GM21381 (cell line): Measurements from ENCODE around the gene PILRA.
"Not testable (repeated sequence)": the region's sequence is repeated elsewhere in the genome, so short reads cannot be mapped to it uniquely, and the experiment has no call there.

Experiments
- ATAC-seq: cut with Tn5 transposase; IDR thresholded peaks from one replicate; pipeline ENCODE4 v1.9.1; 2021; ENCODE audit warnings: mild to moderate bottlenecking, moderate library complexity; ENCODE audit not compliant: unreplicated experiment

PILRA gene

DNA sequence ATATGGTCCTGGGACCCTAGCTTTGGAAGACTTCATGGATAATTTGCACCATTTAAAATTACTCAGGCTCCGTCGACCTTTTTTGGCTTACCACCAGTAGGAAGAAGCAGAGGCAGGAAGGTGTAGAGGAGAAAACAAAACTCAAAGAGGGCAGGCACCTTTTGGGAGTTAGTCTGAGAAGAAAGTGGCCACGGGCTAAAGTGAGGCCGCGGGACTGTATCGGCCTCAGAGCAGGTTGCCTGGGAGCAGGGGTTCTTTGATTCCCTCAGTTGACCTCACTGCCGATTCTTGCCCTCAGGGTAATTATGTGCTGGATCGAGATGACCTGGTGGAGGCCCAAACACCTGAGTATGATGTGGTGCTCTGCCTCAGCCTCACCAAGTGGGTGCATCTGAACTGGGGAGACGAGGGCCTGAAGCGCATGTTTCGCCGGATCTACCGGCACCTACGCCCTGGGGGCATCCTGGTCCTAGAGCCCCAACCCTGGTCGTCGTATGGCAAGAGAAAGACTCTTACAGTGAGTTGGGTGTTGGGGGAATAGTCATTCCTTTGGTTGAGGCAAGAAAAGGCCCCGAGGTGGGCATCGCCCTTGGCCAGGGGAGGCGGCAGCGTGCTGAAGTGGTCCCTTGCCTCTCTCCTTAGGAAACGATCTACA is 59.5 kb downstream of the PILRA start:
- no peak for ATAC-seq

GRCh38 chr7:100433276-100433591 is 59.9 kb downstream of the PILRA start:
- no peak for ATAC-seq

- ATAC-seq: no peak
Measured at GRCh38 chr7:100433592-100434296, 60.5 kb downstream of the PILRA start.

DNA sequence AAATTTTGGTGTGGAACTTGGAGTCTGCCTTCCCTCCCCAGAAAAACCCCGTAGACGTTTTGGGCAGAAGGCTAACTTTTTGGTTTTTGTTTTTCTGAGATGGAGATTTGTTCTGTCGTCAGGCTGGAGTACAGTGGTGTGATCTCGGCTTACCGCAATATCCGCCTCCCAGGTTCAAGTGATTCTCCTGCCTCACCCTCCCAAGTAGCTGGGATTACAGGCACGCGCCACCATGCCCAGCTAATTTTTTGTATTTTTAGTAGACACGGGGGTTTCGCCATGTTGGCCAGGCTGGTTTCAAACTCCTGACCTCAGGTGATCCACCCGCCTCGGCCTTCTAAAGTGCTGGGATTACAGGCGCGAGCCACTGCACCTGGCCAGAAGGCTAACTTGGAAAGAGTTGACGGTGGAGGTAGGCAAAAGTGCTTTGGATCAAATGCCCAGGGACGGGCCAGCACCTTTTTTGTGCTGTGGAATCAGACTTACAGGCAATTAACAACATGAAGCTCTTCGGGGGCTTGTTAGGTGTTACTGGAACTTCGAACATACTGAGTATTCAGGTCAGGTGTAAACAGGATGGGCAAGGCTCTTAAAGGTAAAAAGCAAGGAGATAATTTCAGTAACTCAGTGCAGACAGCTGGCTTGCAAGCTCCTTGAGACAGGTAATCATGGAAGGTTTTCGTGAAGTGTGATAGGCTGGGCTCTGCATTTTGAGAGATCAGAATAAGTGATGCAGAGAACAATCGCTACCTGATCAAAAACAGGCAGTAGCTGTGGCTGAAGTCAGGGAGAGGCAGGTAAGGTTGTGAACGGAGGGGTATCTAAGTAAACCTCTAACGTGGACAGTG is 61.2 kb downstream of the PILRA start:
- ATAC-seq: no peak

GRCh38 chr7:100435401-100436304 is 62.4 kb downstream of the PILRA start:
- ATAC-seq: peak; percentile 24

GRCh38 chr7:100437150-100438100 is 64.1 kb downstream of the PILRA start:
- ATAC-seq: no peak

- no peak for ATAC-seq
Measured at GRCh38 chr7:100438172-100438571, 64.9 kb downstream of the PILRA start.

- ATAC-seq: not testable (repeated sequence)
Measured at GRCh38 chr7:100438731-100439130, 65.4 kb downstream of the PILRA start.

GRCh38 chr7:100439244-100439643 is 66.0 kb downstream of the PILRA start:
- not testable (repeated sequence) for ATAC-seq

DNA sequence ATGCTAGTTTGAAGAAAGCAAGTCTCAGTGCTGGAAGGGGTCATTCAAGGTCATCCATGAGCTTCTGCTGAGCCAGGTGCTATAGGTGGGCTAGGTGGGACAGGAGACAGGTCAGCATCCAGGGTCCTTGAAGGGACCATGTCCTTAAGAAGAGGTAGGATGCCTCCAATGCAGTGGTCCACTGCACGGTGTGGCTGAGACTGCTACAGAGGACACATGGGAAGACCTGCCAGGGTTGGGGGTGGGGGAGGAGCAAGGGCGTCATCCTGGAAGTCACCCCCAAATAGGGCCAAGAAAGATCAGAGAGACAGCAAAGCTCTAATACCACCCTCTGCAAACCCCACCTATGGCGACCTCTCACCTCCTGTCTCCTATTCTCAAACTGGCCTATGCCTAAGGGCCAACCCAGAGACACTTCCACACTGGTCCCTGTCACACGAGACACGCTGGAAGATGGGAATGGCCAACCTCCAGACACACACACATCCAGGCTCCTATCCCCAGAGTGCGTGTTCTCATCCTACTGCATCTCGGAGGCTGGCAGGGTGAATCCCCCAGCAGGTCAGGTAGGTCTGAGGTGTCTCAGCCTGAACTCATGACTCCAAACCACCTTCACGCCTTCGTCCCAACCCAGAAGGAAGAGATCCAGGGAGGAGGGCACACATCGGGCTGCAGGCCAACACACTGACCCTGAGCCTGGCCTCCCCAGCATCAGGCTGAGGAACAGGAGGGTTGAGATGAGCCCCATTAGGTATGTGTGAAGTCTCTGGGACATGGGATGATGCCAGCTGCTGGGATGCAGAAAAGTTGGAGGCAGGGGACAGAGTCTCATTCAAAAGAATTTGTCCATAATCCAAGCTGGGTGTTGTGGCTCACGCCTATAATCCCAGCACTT is 68.6 kb downstream of the PILRA start:
- no peak for ATAC-seq

- no peak for ATAC-seq
Measured at GRCh38 chr7:100443096-100443840, 70.0 kb downstream of the PILRA start.

DNA sequence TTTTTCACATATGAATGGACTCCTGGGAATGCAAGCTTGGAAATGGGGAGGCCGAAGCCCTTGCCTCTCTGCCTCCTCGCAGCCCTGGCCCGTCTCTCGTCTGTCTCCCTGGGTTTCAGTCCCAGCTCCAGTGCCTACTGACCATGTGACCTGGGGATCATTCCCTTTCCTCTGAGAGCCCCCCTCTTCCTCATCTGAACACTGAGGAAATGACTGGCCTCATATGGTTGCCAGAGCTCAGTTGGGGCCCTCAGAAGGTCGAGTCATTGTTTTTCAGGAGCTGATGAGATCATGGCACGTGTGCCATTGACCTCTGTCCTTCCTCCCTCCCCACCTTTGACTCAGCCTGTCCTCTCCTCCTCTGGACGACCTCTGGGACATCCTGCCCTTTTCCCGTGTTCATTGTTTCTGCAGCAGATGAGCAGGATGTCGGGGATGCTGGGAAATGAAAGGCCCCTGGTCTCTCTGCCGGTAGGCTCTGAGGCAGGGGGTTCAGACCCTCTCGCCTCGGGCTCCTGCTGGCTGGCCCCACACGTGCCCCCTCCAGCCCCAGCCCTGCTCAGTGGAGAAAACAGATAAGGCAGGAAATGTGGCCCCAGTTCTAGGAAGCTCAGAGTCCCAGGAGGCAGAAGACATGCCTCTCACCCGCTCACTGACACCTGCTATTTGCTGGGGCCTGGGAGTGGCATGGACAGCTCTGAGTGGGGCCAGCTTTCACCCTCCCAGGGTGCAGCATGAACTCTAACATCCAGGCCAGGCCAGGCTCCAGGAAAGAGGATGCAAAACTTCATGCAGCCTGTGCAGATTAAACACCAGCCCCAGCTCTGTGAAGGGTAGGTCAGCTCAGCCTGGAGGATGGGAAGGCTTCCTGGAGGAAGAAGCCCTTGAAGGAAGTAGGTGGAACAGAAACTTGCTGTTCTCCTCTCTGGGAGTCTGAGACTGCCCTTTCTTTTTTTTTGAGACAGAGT is 71.3 kb downstream of the PILRA start:
- no peak for ATAC-seq

GRCh38 chr7:100446040-100446439 is 72.8 kb downstream of the PILRA start:
- no peak for ATAC-seq

GRCh38 chr7:100447363-100447762 is 74.1 kb downstream of the PILRA start:
- ATAC-seq: not testable (repeated sequence)

DNA sequence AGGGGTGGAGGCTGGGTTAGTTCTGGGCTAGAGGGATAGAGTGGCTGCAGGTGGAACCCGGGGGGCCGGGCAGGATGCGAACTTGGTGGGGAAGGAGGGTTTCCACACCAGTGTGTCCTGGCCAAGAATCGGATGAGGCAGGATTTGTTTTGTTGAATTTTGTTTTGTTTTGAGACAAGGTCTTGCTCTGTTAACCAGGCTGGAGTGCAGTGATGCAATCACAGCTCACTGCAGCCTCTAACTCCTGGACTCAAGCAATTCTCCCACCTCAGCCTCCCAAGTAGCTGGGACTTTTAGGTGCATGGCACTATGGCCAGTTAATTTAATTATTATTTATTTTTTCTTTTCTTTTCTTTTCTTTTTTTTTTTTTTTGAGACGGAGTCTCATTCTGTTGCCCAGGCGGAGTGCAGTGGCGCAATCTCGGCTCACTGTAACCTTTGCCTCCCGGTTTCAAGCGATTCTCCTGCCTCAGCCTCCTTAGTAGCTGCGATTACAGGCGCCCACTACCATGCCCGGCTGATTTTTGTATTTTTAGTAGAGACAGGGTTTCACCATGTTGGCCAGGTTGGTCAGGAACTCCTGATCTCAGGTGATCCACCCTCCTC is 76.0 kb downstream of the PILRA start:
- ATAC-seq: no peak
